ENCODE results near the gene RFPL1. TPM values are rescaled to one million over a fixed set of nuclear protein-coding genes. Genes with fewer than 3 reads are reported as not detected.
"Not testable (repeated sequence)": the region's sequence is repeated elsewhere in the genome, so short reads cannot be mapped to it uniquely, and the experiment has no call there.

The RFPL1 gene
- total and polyA plus RNA-seq, 2 experiments from 2014 or later: not detected

DNA sequence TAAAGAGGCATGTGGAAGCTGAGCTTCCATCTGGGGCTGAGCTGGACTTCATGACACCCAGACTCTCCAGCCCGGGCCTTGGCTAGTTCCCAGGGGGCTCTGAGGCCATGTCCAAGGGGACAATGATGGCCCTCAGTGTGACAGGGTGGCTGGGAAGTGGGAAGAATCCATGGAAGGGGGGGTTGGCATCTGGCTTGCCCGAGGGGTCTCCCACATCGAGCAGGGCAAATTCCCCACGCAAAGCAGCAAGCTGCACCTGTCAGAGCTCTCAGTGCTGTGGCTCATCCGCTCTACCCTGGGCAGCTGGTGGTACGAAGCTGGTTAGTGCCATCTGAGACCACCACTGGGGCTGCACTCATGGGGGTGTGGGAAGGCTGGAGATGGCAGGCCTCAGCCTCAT lies 40.6 kb upstream of the RFPL1 start:
- 90% methylated on average over 6 of the region's 6 CpGs for WGBS (ENCODE audit: low lambda C conversion rate, missing lambda C conversion rate)
- no peak for DNase-seq (ENCODE audit: low spot score)
- H3K4me2 ChIP-seq: no peak overlapping the region
- H3K79me2 ChIP-seq: no peaks in the 10 kb centered on the region
- no peaks in the 10 kb centered on the region for H3K36me3 ChIP-seq (replicated peaks; ENCODE audit: insufficient read depth, low read depth)
- no peak for TF ChIP-seq EZH2phosphoT487 (IDR thresholded peaks at IDR 0.05; ENCODE audit: low read depth, severe bottlenecking, unreplicated experiment)
- TF ChIP-seq, protein P1, sequence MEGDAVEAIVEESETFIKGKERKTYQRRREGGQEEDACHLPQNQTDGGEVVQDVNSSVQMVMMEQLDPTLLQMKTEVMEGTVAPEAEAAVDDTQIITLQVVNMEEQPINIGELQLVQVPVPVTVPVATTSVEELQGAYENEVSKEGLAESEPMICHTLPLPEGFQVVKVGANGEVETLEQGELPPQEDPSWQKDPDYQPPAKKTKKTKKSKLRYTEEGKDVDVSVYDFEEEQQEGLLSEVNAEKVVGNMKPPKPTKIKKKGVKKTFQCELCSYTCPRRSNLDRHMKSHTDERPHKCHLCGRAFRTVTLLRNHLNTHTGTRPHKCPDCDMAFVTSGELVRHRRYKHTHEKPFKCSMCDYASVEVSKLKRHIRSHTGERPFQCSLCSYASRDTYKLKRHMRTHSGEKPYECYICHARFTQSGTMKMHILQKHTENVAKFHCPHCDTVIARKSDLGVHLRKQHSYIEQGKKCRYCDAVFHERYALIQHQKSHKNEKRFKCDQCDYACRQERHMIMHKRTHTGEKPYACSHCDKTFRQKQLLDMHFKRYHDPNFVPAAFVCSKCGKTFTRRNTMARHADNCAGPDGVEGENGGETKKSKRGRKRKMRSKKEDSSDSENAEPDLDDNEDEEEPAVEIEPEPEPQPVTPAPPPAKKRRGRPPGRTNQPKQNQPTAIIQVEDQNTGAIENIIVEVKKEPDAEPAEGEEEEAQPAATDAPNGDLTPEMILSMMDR (IDR thresholded peaks at IDR 0.05; ENCODE audit: poor library complexity): no peak
- no peak for TF ChIP-seq EZH2 (IDR thresholded peaks at IDR 0.05; ENCODE audit: borderline replicate concordance)
- H3K9me3 ChIP-seq (ENCODE audit: low read depth): no peaks in the 10 kb centered on the region
- no peak overlapping the region for H2AFZ ChIP-seq
- no peaks in the 10 kb centered on the region for H4K20me1 ChIP-seq (ENCODE audit: insufficient read depth, poor library complexity, severe bottlenecking)
- no peak overlapping the region for H3K27ac ChIP-seq
- H3K4me1 ChIP-seq (ENCODE audit: insufficient read depth): peaks cover 3% of the 10 kb centered on the region
- H3K27me3 ChIP-seq: no peaks in the 10 kb centered on the region
- no peak overlapping the region for H3K4me3 ChIP-seq
- no peaks in the 10 kb centered on the region for H3K9me2 ChIP-seq (replicated peaks; ENCODE audit: insufficient read depth)

DNA sequence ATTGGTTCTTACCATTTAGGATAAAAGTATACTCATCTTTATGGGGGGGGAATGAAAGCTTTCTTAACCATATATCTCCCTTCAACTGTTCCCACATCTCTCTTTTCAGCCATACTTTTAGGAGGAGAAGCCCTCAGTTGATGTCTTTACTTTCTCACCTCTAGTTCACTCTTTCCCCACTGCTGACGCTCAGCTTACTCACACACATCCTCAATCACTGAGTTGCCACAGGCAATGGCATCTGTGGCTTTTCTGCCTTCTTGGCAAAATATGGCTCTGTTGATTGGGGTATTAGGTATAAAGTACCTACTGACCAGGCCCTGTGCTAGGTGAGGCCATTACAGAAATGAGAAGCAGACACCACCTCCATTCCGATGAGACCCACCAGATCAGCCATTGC lies 37.8 kb upstream of the RFPL1 start:
- DNase-seq (ENCODE audit: low spot score): no peak
- H3K9me3 ChIP-seq (ENCODE audit: low read depth): no peaks in the 10 kb centered on the region
- no peaks in the 10 kb centered on the region for H3K36me3 ChIP-seq (replicated peaks; ENCODE audit: insufficient read depth, low read depth)
- H3K79me2 ChIP-seq: no peaks in the 10 kb centered on the region
- H3K4me3 ChIP-seq: no peak overlapping the region
- TF ChIP-seq EZH2 (IDR thresholded peaks at IDR 0.05; ENCODE audit: borderline replicate concordance) (no peak), EZH2phosphoT487 (IDR thresholded peaks at IDR 0.05; ENCODE audit: low read depth, severe bottlenecking, unreplicated experiment) (no peak)
- TF ChIP-seq, protein P1 (IDR thresholded peaks at IDR 0.05; ENCODE audit: poor library complexity): no peak
- H3K4me1 ChIP-seq (ENCODE audit: insufficient read depth): peaks cover 2% of the 10 kb centered on the region
- H3K27me3 ChIP-seq: no peaks in the 10 kb centered on the region
- H2AFZ ChIP-seq: no peak overlapping the region
- H3K27ac ChIP-seq: no peak overlapping the region
- no peak overlapping the region for H3K4me2 ChIP-seq
- WGBS (ENCODE audit: low lambda C conversion rate, missing lambda C conversion rate): 84% methylated on average over 2 of the region's 2 CpGs
- no peaks in the 10 kb centered on the region for H3K9me2 ChIP-seq (replicated peaks; ENCODE audit: insufficient read depth)
- H4K20me1 ChIP-seq (ENCODE audit: insufficient read depth, poor library complexity, severe bottlenecking): no peaks in the 10 kb centered on the region

- H3K79me2 ChIP-seq; H3K27ac ChIP-seq; H3K4me3 ChIP-seq; DNase-seq (ENCODE audit: low spot score); H3K9me2 ChIP-seq (replicated peaks; ENCODE audit: insufficient read depth); H3K4me1 ChIP-seq (ENCODE audit: insufficient read depth); H3K36me3 ChIP-seq (replicated peaks; ENCODE audit: insufficient read depth, low read depth); H3K4me2 ChIP-seq; H2AFZ ChIP-seq; H3K27me3 ChIP-seq; H4K20me1 ChIP-seq (ENCODE audit: insufficient read depth, poor library complexity, severe bottlenecking); H3K9me3 ChIP-seq (ENCODE audit: low read depth): not testable (repeated sequence)
- 74% methylated on average over 6 of the region's 6 CpGs for WGBS (ENCODE audit: low lambda C conversion rate, missing lambda C conversion rate)
Measured at GRCh38 chr22:29401538-29401937, 36.8 kb upstream of the RFPL1 start.

- Histone ChIP-seq H2AFZ (no peak overlapping the region), H3K79me2 (no peaks in the 10 kb centered on the region), H3K9me2 (replicated peaks; ENCODE audit: insufficient read depth) (no peaks in the 10 kb centered on the region), H3K4me2 (no peak overlapping the region), H4K20me1 (ENCODE audit: insufficient read depth, poor library complexity, severe bottlenecking) (no peaks in the 10 kb centered on the region), H3K27me3 (no peaks in the 10 kb centered on the region), H3K4me1 (ENCODE audit: insufficient read depth) (no peaks in the 10 kb centered on the region), H3K4me3 (no peak overlapping the region), H3K27ac (no peak overlapping the region), H3K9me3 (ENCODE audit: low read depth) (no peaks in the 10 kb centered on the region), H3K36me3 (replicated peaks; ENCODE audit: insufficient read depth, low read depth) (no peaks in the 10 kb centered on the region)
- 73% methylated on average over 6 of the region's 6 CpGs for WGBS (ENCODE audit: low lambda C conversion rate, missing lambda C conversion rate)
- no peak for TF ChIP-seq EZH2phosphoT487 (IDR thresholded peaks at IDR 0.05; ENCODE audit: low read depth, severe bottlenecking, unreplicated experiment)
- TF ChIP-seq, protein P1 (IDR thresholded peaks at IDR 0.05; ENCODE audit: poor library complexity): no peak
- no peak for TF ChIP-seq EZH2 (IDR thresholded peaks at IDR 0.05; ENCODE audit: borderline replicate concordance)
- no peak for DNase-seq (ENCODE audit: low spot score)
Measured at GRCh38 chr22:29408940-29409339, 29.4 kb upstream of the RFPL1 start.

DNA sequence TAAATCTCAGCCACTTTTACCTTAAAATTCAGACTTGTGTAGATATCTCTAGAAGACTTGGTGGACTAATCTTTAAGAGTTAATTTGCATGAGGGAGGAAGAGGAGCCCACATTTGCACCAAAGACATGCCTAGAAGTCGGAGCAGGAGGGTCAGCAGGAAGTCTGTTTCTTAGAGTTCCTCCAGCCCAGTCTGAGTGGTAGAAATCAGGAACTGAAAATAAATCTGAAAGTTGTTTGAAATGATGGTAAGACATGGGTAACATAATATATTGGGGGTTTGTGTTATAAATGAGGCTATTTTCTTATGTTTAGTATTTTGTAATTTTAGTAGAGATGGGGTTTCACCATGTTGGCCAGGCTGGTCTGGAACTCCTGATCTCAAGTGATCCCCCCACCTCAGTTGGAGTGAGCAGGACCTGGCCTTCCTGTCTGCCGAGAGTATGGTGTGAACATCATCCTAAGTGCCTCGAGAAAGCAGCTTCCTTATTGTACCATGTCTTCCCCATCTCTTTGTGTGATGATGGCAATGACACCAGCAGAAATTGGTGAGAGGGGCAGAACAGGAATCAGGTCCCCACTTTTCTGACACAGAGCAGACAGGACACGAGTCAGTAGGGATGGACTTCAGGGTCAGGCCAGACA lies 26.7 kb upstream of the RFPL1 start:
- WGBS (ENCODE audit: low lambda C conversion rate, missing lambda C conversion rate): 88% methylated on average over 4 of the region's 4 CpGs
- not testable (repeated sequence) for H3K4me2 ChIP-seq; H3K27me3 ChIP-seq; H3K79me2 ChIP-seq; H3K4me1 ChIP-seq (ENCODE audit: insufficient read depth); H3K4me3 ChIP-seq; H3K36me3 ChIP-seq (replicated peaks; ENCODE audit: insufficient read depth, low read depth); H3K9me3 ChIP-seq (ENCODE audit: low read depth); H3K27ac ChIP-seq; H4K20me1 ChIP-seq (ENCODE audit: insufficient read depth, poor library complexity, severe bottlenecking); DNase-seq (ENCODE audit: low spot score); H2AFZ ChIP-seq; H3K9me2 ChIP-seq (replicated peaks; ENCODE audit: insufficient read depth)
